Ectodermal cell (in vitro differentiated cells): ENCODE data around the gene SCGB1C1.
"Not testable (repeated sequence)": the region's sequence is repeated elsewhere in the genome, so short reads cannot be mapped to it uniquely, and the experiment has no call there.

Experiments
- H3K27ac ChIP-seq: 2 replicates; pipeline ENCODE4 v1.7.0; 2013; ENCODE audit warnings: mild to moderate bottlenecking, low read depth, low read length; ENCODE audit not compliant: insufficient read depth, poor library complexity, severe bottlenecking
- H3K27me3 ChIP-seq: 2 replicates; pipeline ENCODE4 v1.7.0; 2013; ENCODE audit warnings: mild to moderate bottlenecking, low read length; ENCODE audit not compliant: insufficient read depth, control insufficient read depth, poor library complexity, severe bottlenecking
- H3K36me3 ChIP-seq: one replicate; pipeline ENCODE4 v1.7.0; 2013; ENCODE audit warnings: low read length; ENCODE audit not compliant: control insufficient read depth, insufficient read depth
- H3K4me1 ChIP-seq: one replicate; pipeline ENCODE4 v1.7.0; 2013; ENCODE audit warnings: low read length; ENCODE audit not compliant: control insufficient read depth, insufficient read depth
- H3K4me3 ChIP-seq: 2 replicates; pipeline ENCODE4 v1.7.0; 2013; ENCODE audit warnings: low read depth, low read length, control low read depth; ENCODE audit not compliant: insufficient read depth
- H3K9me3 ChIP-seq: 2 replicates; pipeline ENCODE4 v1.7.0; 2013; ENCODE audit warnings: mild to moderate bottlenecking, low read length, moderate library complexity; ENCODE audit not compliant: control insufficient read depth
- WGBS, 2 experiments: methylation state at CpG; one replicate each; pipeline ENCODE4 v1.1.7; 2013; ENCODE audit warnings: missing lambda C conversion rate in 2 of 2; 5-methylcytosine and 5-hydroxymethylcytosine counted together

Gene SCGB1C1

DNA sequence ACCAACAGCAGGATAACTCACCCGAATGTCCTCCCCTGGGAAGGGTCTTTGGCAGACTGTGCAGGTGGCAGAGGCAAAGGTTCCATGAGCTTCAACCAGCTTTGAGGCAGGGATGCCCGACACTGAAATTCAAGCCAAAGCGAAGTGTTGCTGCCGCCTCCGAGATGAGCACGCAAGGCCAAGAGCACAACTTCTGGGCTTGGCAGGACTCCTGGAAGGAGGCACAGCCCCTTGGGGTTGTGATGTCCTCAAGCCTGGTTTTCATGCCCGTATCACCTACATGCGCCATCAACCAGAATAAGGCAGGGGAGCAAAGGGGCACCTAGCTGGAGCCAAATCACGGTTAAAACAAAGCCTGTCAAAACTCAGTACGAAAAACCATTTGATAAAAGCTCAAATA, 37.6 kb downstream of the SCGB1C1 start:
- no peaks in the 10 kb centered on the region for H3K9me3 ChIP-seq
- H3K4me1 ChIP-seq: no peaks in the 10 kb centered on the region
- no peak overlapping the region for H3K27ac ChIP-seq
- no peaks in the 10 kb centered on the region for H3K27me3 ChIP-seq
- no peak overlapping the region for H3K4me3 ChIP-seq
- H3K36me3 ChIP-seq: no peaks in the 10 kb centered on the region
- 95% methylated on average over 10 of the region's 10 CpGs for WGBS, 2 experiments

DNA sequence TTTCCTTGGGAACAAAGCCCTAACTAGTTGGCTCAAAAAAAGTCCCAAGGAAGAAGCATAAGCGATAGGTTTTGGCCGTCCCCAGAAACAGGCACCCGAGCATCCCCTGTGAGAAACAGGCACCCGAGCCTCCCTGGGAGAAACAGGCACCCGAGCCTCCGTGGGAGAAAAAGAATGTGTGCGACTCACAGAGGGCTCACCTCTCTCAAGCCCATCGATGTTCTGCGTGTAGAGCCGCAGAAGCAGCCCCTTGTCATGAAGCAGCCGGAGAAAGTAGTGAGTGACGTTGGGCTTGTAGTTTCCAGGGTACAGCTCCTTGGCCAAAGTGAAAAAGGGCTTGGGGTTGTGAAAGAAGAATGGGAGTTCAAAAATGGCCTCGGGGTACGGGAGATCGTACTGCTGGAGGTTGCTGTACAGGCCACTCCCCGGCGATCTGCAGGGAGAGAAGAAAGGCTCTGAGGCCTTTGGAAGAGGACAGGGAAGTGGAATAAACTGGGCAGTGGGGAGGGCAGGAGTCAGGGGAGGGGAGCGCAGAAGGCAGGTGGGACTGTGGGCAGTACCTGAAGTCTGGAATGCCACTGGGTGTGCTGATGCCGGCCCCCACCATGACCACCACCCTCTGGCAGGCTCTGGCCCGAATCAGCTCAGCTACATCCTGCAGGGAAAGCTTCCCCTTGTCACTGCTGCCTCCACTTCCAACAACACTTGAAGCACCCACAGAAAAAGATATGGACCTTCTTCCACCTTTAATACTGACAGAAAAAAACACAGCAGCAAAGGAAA, 40.1 kb downstream of the SCGB1C1 start:
- Histone ChIP-seq H3K4me3 (no peak overlapping the region), H3K27ac (no peak overlapping the region), H3K36me3 (no peaks in the 10 kb centered on the region), H3K27me3 (no peaks in the 10 kb centered on the region), H3K9me3 (no peaks in the 10 kb centered on the region), H3K4me1 (peaks cover 4% of the 10 kb centered on the region)
- WGBS, 2 experiments: 94% methylated on average over 20 of the region's 20 CpGs

DNA sequence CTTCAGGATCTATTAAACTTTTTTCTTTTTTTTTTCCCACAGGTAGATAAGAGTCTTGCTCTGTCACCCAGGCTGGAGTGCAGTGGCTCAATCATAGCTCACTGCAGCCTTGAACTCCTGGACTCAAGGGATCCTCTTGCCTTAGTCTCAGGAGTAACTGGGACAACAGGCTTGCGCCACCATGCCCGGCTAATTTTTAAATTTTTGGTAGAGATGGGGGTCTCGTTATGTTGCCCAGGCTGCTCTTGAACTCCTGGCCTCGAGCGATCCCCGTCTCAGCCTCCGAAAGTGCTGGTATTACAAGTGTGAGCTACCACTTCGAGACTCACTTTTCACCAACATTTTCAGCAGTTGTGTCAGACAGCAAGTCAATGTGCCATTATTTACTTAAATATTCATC, 42.3 kb downstream of the SCGB1C1 start:
- Histone ChIP-seq H3K27ac (no peak overlapping the region), H3K9me3 (no peaks in the 10 kb centered on the region), H3K36me3 (peaks cover under 1% of the 10 kb centered on the region), H3K27me3 (no peaks in the 10 kb centered on the region), H3K4me3 (peak overlapping the region; percentile 87), H3K4me1 (peaks cover 9% of the 10 kb centered on the region)
- 93 to 94% methylated on average over 8 of the region's 8 CpGs for WGBS, 2 experiments

DNA sequence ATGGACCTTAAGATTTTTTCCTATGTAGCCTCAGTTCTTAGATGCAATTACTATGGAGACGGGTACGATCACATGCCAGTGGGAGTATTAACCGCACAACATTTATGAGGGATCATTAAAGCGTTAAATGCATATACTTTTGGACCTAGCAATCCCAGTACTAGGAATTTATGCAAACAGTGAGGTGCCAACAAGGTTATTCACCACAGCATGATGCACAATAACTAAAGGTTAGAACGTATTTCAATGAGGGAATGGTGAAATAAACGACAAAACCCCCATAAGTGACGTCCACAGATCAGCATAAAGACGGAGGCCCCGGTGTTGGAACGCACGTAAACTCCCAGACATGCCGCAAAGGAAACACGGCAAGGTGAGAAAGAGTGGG, 42.7 kb downstream of the SCGB1C1 start:
- no peaks in the 10 kb centered on the region for H3K27me3 ChIP-seq
- peak overlapping the region; percentile 60 for H3K27ac ChIP-seq
- 14 to 15% methylated on average over 13 of the region's 13 CpGs for WGBS, 2 experiments
- peak overlapping the region; percentile 87 for H3K4me3 ChIP-seq
- H3K36me3 ChIP-seq: peaks cover 3% of the 10 kb centered on the region
- H3K9me3 ChIP-seq: no peaks in the 10 kb centered on the region
- peaks cover 9% of the 10 kb centered on the region for H3K4me1 ChIP-seq

DNA sequence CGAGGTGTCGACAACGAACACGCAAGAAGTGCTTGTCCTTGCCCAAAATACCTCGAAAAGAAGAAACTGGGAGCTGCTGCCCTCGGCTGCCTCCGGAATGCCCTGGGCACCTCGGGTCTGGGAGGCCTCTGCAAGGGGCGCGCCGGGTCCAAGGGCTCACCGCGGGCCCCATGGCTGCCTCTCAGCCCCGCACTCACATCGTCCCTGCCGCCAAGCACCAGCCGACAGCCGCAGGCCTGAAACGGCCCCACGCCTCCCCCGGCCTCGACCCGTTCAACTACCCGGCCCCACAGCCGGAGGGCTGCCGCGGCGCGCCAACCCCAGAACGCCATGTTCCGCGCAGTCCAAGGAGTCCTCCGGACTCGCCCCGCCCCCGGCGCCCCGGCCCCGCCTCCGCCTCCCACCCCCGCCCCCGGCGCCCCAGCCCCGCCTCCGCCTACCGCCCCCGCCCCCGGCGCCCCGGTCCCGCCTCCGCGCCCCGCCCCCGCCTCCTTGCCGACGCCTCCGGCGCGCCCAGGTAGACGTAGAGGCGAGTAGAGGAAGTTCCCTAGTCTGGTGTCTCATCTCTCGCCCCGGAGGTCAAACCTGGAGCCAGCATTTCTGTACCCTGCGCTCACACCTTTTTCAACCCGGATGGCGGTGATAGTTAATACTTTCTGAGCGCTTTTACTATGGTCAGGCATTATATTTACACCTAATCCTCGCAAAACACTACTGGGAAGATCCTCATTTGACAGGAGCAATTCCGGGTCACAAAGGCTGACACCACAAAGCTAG, 43.3 kb downstream of the SCGB1C1 start, which contains the start of gene SIRT3:
TSS of gene SIRT3 (minus strand) at position 346 of the 777 bp plus-strand sequence. CDS start at position 332, 14 bp downstream.
- WGBS, 2 experiments: 0% methylated on average over 70 of the region's 70 CpGs
- Histone ChIP-seq H3K4me3 (peak within 1 kb of the TSS; percentile 87), H3K4me1 (peaks cover 9% of the 10 kb centered on the region), H3K36me3 (peaks cover 3% of the 10 kb centered on the region), H3K9me3 (no peaks in the 10 kb centered on the region), H3K27ac (peak within 1 kb of the TSS; percentile 84), H3K27me3 (no peaks in the 10 kb centered on the region)

DNA sequence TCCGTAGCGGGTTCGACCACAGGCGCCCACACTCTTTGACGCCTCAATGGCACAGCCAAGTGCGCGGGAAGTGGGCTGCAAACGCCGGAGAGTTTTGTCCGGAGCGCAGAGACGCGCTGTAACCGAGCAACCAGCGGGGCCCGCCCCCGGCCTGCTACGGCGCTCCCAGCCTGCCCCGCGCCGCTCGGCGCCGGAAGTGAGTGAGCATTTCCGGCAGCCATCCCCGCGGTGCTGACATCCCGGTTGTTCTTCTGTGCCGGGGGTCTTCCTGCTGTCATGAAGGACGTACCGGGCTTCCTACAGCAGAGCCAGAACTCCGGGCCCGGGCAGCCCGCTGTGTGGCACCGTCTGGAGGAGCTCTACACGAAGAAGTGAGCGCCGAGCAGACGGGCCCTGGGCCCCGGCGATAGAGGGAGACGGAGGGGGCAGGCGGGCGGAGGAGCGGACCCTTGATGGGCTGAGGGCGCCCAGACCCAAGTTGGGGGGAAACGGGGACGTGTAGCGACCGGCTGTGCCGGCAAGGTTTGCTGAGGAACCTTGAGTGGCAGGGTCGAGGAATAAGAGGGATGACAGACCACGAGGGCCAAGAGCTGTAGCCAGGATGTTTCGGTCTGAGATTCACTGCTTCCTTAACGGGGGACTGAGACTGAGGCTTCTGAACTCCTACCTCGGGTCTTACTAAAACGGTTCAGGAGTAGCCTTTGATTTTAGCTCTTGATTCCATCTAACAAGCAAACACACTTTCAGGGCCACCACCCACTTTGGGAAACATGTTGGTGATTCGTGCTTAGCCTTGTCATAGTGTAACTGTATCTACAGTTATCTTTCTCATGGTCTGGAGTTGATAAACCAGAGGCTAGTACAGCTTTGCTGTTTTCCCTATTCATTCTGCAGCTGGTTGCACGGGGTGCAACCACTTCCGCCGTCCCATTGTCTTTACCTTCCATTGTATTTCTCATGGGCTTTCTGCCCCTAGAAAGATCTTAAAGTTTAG, 44.2 kb downstream of the SCGB1C1 start, which contains the start of gene PSMD13:
TSS of gene PSMD13 (plus strand) at position 203 of the 994 bp plus-strand sequence. CDS start at position 277, 74 bp downstream.
- H3K4me1 ChIP-seq: peaks cover 9% of the 10 kb centered on the region
- H3K4me3 ChIP-seq: peak within 1 kb of the TSS; percentile 87
- no peaks in the 10 kb centered on the region for H3K9me3 ChIP-seq
- WGBS, 2 experiments: 2% methylated on average over 62 of the region's 62 CpGs
- H3K27ac ChIP-seq: peak within 1 kb of the TSS; percentile 84
- no peaks in the 10 kb centered on the region for H3K27me3 ChIP-seq
- peaks cover 3% of the 10 kb centered on the region for H3K36me3 ChIP-seq

DNA sequence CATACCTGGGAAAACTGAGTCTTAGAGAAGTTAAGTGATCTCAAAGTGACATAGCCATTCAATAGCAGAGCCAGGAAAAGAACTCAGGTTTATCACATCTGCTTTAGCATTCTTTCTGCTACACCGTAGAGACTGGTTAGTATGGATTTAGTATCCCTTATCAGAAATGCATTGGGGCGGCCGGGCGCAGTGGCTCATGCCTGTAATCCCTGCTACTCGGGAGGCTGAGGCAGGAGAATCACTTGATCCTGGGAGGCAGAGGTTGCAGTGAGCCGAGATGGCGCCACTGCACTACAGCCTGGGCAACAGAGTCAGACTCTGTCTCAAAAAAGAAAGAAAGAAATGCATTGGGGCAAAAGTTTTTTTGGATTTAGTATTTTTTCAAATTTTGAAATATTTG, 45.5 kb downstream of the SCGB1C1 start:
- peak overlapping the region; percentile 87 for H3K4me3 ChIP-seq
- WGBS, 2 experiments: 89 to 90% methylated on average over 7 of the region's 7 CpGs
- not testable (repeated sequence) for H3K27me3 ChIP-seq, H3K36me3 ChIP-seq, H3K27ac ChIP-seq, H3K9me3 ChIP-seq, H3K4me1 ChIP-seq

DNA sequence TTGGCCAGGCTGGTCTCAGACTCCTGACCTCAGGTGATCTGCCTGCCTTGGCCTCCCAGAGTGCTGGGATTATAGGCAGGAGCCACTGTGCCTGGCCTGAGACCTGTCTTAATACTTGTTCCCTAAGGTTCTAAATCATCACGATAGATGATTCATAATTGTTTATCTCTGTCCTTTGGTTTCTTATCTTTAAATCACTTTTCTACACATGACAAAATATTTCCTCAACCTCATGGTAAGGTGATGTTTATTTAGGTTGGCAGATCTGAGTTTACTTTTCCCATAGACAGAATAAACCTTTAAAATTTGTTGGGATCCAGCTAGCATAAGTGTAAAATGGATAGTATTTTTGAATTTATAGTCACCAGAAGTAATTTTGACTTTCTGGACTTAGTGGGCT, 47.4 kb downstream of the SCGB1C1 start:
- H3K9me3 ChIP-seq: no peaks in the 10 kb centered on the region
- H3K36me3 ChIP-seq: peaks cover 10% of the 10 kb centered on the region
- H3K27me3 ChIP-seq: no peaks in the 10 kb centered on the region
- 100% methylated on average over 1 of the region's 1 CpG for WGBS, 2 experiments
- no peak overlapping the region for H3K4me3 ChIP-seq
- no peak overlapping the region for H3K27ac ChIP-seq
- peaks cover 9% of the 10 kb centered on the region for H3K4me1 ChIP-seq

DNA sequence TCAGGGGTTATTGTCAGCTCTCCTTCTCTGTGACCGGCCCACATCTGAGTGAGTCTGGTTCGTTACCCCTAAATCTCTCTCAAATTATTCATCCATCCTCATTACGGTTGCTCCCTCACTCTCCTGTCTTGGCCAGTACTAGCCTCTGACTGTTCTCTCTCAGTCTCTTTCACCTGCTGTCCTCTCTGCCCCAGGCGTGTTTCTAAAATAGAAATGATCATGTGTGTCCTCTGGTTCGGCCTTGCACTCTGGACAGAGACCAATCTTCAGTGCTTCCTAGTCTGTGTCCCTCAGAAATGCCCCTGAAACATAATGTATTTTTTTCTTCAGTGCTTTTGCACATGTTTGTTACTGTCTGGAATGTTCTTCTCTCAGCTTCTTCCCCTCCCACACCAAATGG, 48.8 kb downstream of the SCGB1C1 start:
- no peaks in the 10 kb centered on the region for H3K9me3 ChIP-seq
- WGBS, 2 experiments: 94 to 95% methylated on average over 5 of the region's 5 CpGs
- H3K27me3 ChIP-seq: no peaks in the 10 kb centered on the region
- peaks cover 21% of the 10 kb centered on the region for H3K36me3 ChIP-seq
- H3K4me3 ChIP-seq: no peak overlapping the region
- H3K27ac ChIP-seq: no peak overlapping the region
- H3K4me1 ChIP-seq: peaks cover 9% of the 10 kb centered on the region
